CD1c-positive myeloid dendritic cell (primary cell): Measurements from ENCODE around the gene CTNNA3.
"Not testable (repeated sequence)": the region's sequence is repeated elsewhere in the genome, so short reads cannot be mapped to it uniquely, and the experiment has no call there.

Experiments
- DNase-seq: peaks from one replicate; pipeline ENCODE4 v3.0.0-alpha.2; 2016; ENCODE audit errors: extremely low spot score

Gene CTNNA3

GRCh38 chr10:67602268-67602950 lies 93.6 kb downstream of the CTNNA3 start:
- no peak for DNase-seq

- DNase-seq, result no peak
Observed at GRCh38 chr10:67599597-67599996, 96.4 kb downstream of the CTNNA3 start.

- no peak for DNase-seq
Observed at GRCh38 chr10:67596641-67597040, 99.4 kb downstream of the CTNNA3 start.

- DNase-seq, result no peak
Observed at GRCh38 chr10:67587771-67588170, 108.2 kb downstream of the CTNNA3 start.

GRCh38 chr10:67575532-67575931 lies 120.5 kb downstream of the CTNNA3 start:
- DNase-seq, result no peak

GRCh38 chr10:67573484-67573883 lies 122.5 kb downstream of the CTNNA3 start:
- DNase-seq, result no peak

GRCh38 chr10:67571503-67571902 lies 124.5 kb downstream of the CTNNA3 start:
- no peak for DNase-seq

GRCh38 chr10:67558311-67558710 lies 137.7 kb downstream of the CTNNA3 start:
- not testable (repeated sequence) for DNase-seq

- DNase-seq, result no peak
Observed at GRCh38 chr10:67553254-67553653, 142.7 kb downstream of the CTNNA3 start.

GRCh38 chr10:67550838-67551402 lies 145.1 kb downstream of the CTNNA3 start:
- no peak for DNase-seq

- no peak for DNase-seq
Observed at GRCh38 chr10:67550046-67550445, 145.9 kb downstream of the CTNNA3 start.

- DNase-seq, result no peak
Observed at GRCh38 chr10:67549390-67549789, 146.6 kb downstream of the CTNNA3 start.

- DNase-seq, result no peak
Observed at GRCh38 chr10:67541411-67541810, 154.6 kb downstream of the CTNNA3 start.

GRCh38 chr10:67539312-67539711 lies 156.7 kb downstream of the CTNNA3 start:
- DNase-seq, result no peak

- DNase-seq, result no peak
Observed at GRCh38 chr10:67537906-67538305, 158.1 kb downstream of the CTNNA3 start.

- no peak for DNase-seq
Observed at GRCh38 chr10:67533376-67533775, 162.6 kb downstream of the CTNNA3 start.

- DNase-seq, result not testable (repeated sequence)
Observed at GRCh38 chr10:67530990-67531389, 165.0 kb downstream of the CTNNA3 start.

GRCh38 chr10:67527351-67527750 lies 168.6 kb downstream of the CTNNA3 start:
- no peak for DNase-seq

GRCh38 chr10:67521546-67521945 lies 174.4 kb downstream of the CTNNA3 start:
- DNase-seq, result no peak

GRCh38 chr10:67520924-67521520 lies 175.0 kb downstream of the CTNNA3 start:
- peak; percentile 49 for DNase-seq

GRCh38 chr10:67519434-67519833 lies 176.6 kb downstream of the CTNNA3 start:
- DNase-seq, result no peak

- no peak for DNase-seq
Observed at GRCh38 chr10:67518756-67519155, 177.2 kb downstream of the CTNNA3 start.

- no peak for DNase-seq
Observed at GRCh38 chr10:67518043-67518442, 178.0 kb downstream of the CTNNA3 start.
